ENCODE results near the gene PRDX1. TPM values are rescaled to one million over a fixed set of nuclear protein-coding genes. Genes with fewer than 3 reads are reported as not detected.

PRDX1 gene
- total RNA-seq = 682 and 710 TPM in 2 replicates

- Mint-ChIP-seq H3K4me3 (peak within 1 kb of the TSS; percentile 99), H3K27me3 (peaks cover 2% of the 10 kb centered on the region), H3K4me1 (peaks cover 31% of the 10 kb centered on the region), H3K27ac (peak within 1 kb of the TSS; percentile 94), H3K9me3 (no peaks in the 10 kb centered on the region), H3K36me3 (ENCODE audit: low read depth) (peaks cover 23% of the 10 kb centered on the region)
- intact Hi-C loops (cut with micrococcal nuclease) = loop anchor here (1.0 to 2.0 kb wide), 7 partner anchors 21 to 218 kb away; partner anchors contain the start of genes AKR1A1, CCDC163, MMACHC and MUTYH
- DNase-seq = peak; percentile 99
Observed at GRCh38 chr1:45521413-45522323, at the start of gene PRDX1. Gene PRDX1, minus strand, starts transcription at chr1:45521884. Its CDS starts 2,841 bp downstream, at chr1:45519043.

- Mint-ChIP-seq H3K4me3 (no peak overlapping the region), H3K36me3 (ENCODE audit: low read depth) (peaks cover 41% of the 10 kb centered on the region), H3K27ac (no peak overlapping the region), H3K9me3 (no peaks in the 10 kb centered on the region), H3K27me3 (no peaks in the 10 kb centered on the region), H3K4me1 (peaks cover 2% of the 10 kb centered on the region)
- DNase-seq = no peak
- intact Hi-C loops (cut with micrococcal nuclease) = loop anchor here (1.0 kb wide), 2 partner anchors 58 to 210 kb away; no protein-coding TSS in a partner anchor
Observed at GRCh38 chr1:45570631-45571030, 48.9 kb upstream of the PRDX1 start.

GRCh38 chr1:45569962-45570581 lies 48.4 kb upstream of the PRDX1 start:
- Mint-ChIP-seq H3K27me3 (no peaks in the 10 kb centered on the region), H3K36me3 (ENCODE audit: low read depth) (peaks cover 41% of the 10 kb centered on the region), H3K27ac (peak overlapping the region; percentile 63), H3K4me3 (no peak overlapping the region), H3K9me3 (no peaks in the 10 kb centered on the region), H3K4me1 (peaks cover 2% of the 10 kb centered on the region)
- intact Hi-C loops (cut with micrococcal nuclease) = loop anchor here (1.0 to 2.0 kb wide), 3 partner anchors 19 to 210 kb away; partner anchors contain the start of gene AKR1A1
- DNase-seq = peak; percentile 92

GRCh38 chr1:45569571-45569961 lies 47.9 kb upstream of the PRDX1 start:
- Mint-ChIP-seq H3K36me3 (ENCODE audit: low read depth) (peaks cover 41% of the 10 kb centered on the region), H3K9me3 (no peaks in the 10 kb centered on the region), H3K4me3 (no peak overlapping the region), H3K27me3 (no peaks in the 10 kb centered on the region), H3K4me1 (peaks cover 2% of the 10 kb centered on the region), H3K27ac (no peak overlapping the region)
- intact Hi-C loops (cut with micrococcal nuclease) = loop anchor here (2.0 kb wide), 1 partner anchor 19 kb away; the partner anchor contains the start of gene AKR1A1
- no peak for DNase-seq

- Mint-ChIP-seq H3K4me3 (no peak overlapping the region), H3K36me3 (ENCODE audit: low read depth) (peaks cover 49% of the 10 kb centered on the region), H3K27ac (no peak overlapping the region), H3K9me3 (no peaks in the 10 kb centered on the region), H3K27me3 (no peaks in the 10 kb centered on the region), H3K4me1 (peaks cover 5% of the 10 kb centered on the region)
- intact Hi-C loops (cut with micrococcal nuclease) = loop anchor here (2.0 kb wide), 1 partner anchor 18 kb away; the partner anchor contains the start of gene AKR1A1
- no peak for DNase-seq
Observed at GRCh38 chr1:45568421-45568820, 46.7 kb upstream of the PRDX1 start.

- no peak for DNase-seq
- intact Hi-C loops (cut with micrococcal nuclease) = loop anchor here (2.0 kb wide), 1 partner anchor 17 kb away; the partner anchor contains the start of gene AKR1A1
- no peak overlapping the region for H3K4me3 Mint-ChIP-seq
- peaks cover 5% of the 10 kb centered on the region for H3K4me1 Mint-ChIP-seq
- peaks cover 55% of the 10 kb centered on the region for H3K36me3 Mint-ChIP-seq (ENCODE audit: low read depth)
- peak overlapping the region; percentile 23 for H3K27ac Mint-ChIP-seq
- H3K9me3 Mint-ChIP-seq = no peaks in the 10 kb centered on the region
- no peaks in the 10 kb centered on the region for H3K27me3 Mint-ChIP-seq
Observed at GRCh38 chr1:45567911-45568310, 46.2 kb upstream of the PRDX1 start.

- Mint-ChIP-seq H3K4me1 (peaks cover 6% of the 10 kb centered on the region), H3K9me3 (no peaks in the 10 kb centered on the region), H3K36me3 (ENCODE audit: low read depth) (peaks cover 60% of the 10 kb centered on the region), H3K27me3 (no peaks in the 10 kb centered on the region), H3K4me3 (no peak overlapping the region), H3K27ac (no peak overlapping the region)
- intact Hi-C loops (cut with micrococcal nuclease) = no loop called here
- DNase-seq = no peak
Observed at GRCh38 chr1:45566722-45567121, 45.0 kb upstream of the PRDX1 start.

GRCh38 chr1:45563843-45564242 lies 42.2 kb upstream of the PRDX1 start:
- Mint-ChIP-seq H3K4me3 (no peak overlapping the region), H3K36me3 (ENCODE audit: low read depth) (peaks cover 62% of the 10 kb centered on the region), H3K4me1 (peaks cover 13% of the 10 kb centered on the region), H3K9me3 (no peaks in the 10 kb centered on the region), H3K27me3 (no peaks in the 10 kb centered on the region), H3K27ac (no peak overlapping the region)
- no peak for DNase-seq
- intact Hi-C loops (cut with micrococcal nuclease) = no loop called here

- no peak for DNase-seq
- intact Hi-C loops (cut with micrococcal nuclease) = no loop called here
- peaks cover 25% of the 10 kb centered on the region for H3K4me1 Mint-ChIP-seq
- H3K27ac Mint-ChIP-seq = peak overlapping the region; percentile 74
- peak overlapping the region; percentile 12 for H3K4me3 Mint-ChIP-seq
- H3K9me3 Mint-ChIP-seq = no peaks in the 10 kb centered on the region
- H3K36me3 Mint-ChIP-seq (ENCODE audit: low read depth) = peaks cover 47% of the 10 kb centered on the region
- H3K27me3 Mint-ChIP-seq = no peaks in the 10 kb centered on the region
Observed at GRCh38 chr1:45557422-45557944, 35.8 kb upstream of the PRDX1 start.

GRCh38 chr1:45554198-45554597 lies 32.5 kb upstream of the PRDX1 start:
- DNase-seq = no peak
- Mint-ChIP-seq H3K4me1 (peaks cover 29% of the 10 kb centered on the region), H3K27me3 (no peaks in the 10 kb centered on the region), H3K4me3 (no peak overlapping the region), H3K27ac (no peak overlapping the region), H3K9me3 (no peaks in the 10 kb centered on the region), H3K36me3 (ENCODE audit: low read depth) (peaks cover 28% of the 10 kb centered on the region)
- intact Hi-C loops (cut with micrococcal nuclease) = no loop called here

GRCh38 chr1:45552331-45552730 lies 30.6 kb upstream of the PRDX1 start:
- H3K4me3 Mint-ChIP-seq = peak overlapping the region; percentile 63
- no peak overlapping the region for H3K27ac Mint-ChIP-seq
- no peaks in the 10 kb centered on the region for H3K27me3 Mint-ChIP-seq
- H3K4me1 Mint-ChIP-seq = peaks cover 23% of the 10 kb centered on the region
- H3K9me3 Mint-ChIP-seq = no peaks in the 10 kb centered on the region
- intact Hi-C loops (cut with micrococcal nuclease) = no loop called here
- peaks cover 24% of the 10 kb centered on the region for H3K36me3 Mint-ChIP-seq (ENCODE audit: low read depth)
- no peak for DNase-seq

GRCh38 chr1:45551684-45552083 lies 30.0 kb upstream of the PRDX1 start:
- Mint-ChIP-seq H3K27me3 (no peaks in the 10 kb centered on the region), H3K4me3 (peak overlapping the region; percentile 98), H3K27ac (peak overlapping the region; percentile 94), H3K9me3 (no peaks in the 10 kb centered on the region), H3K36me3 (ENCODE audit: low read depth) (peaks cover 23% of the 10 kb centered on the region), H3K4me1 (peaks cover 20% of the 10 kb centered on the region)
- no peak for DNase-seq
- intact Hi-C loops (cut with micrococcal nuclease) = loop anchor here (2.0 kb wide), 1 partner anchor 17 kb away; no protein-coding TSS in a partner anchor

- peak; percentile 97 for DNase-seq
- Mint-ChIP-seq H3K4me3 (peak within 1 kb of the TSS; percentile 98), H3K9me3 (no peaks in the 10 kb centered on the region), H3K36me3 (ENCODE audit: low read depth) (peaks cover 17% of the 10 kb centered on the region), H3K27ac (peak within 1 kb of the TSS; percentile 94), H3K27me3 (no peaks in the 10 kb centered on the region), H3K4me1 (peaks cover 17% of the 10 kb centered on the region)
- intact Hi-C loops (cut with micrococcal nuclease) = loop anchor here (1.0 to 2.0 kb wide), 4 partner anchors 18 to 59 kb away; partner anchors contain the start of genes PRDX1 and TESK2
Observed at GRCh38 chr1:45550401-45551351, 29.0 kb upstream of the PRDX1 start, which contains the start of gene AKR1A1. Gene AKR1A1, plus strand, starts transcription at chr1:45550826. Its CDS starts 10,969 bp downstream, at chr1:45561795.

Measured in activated CD4-positive, alpha-beta T cell treated with anti-CD3 and anti-CD28 coated beads, Interleukin-2, amount 10 ng/mL, durations not matched to agents 24 days and 14 days (primary cell).